Pancreas (tissue), 10 donors: ENCODE results near the gene CNOT1. TPM values are rescaled to one million over a fixed set of nuclear protein-coding genes. Genes with fewer than 3 reads are reported as not detected.

ENCODE experiments used
- ATAC-seq, 4 donors: fragments of 200-7000 bp; cut with Tn5 transposase; one replicate each; pipeline versions ENCODE4 v1.8.0 to v1.9.1; 2020; ENCODE audit warnings: mild to moderate bottlenecking in 4 of 4, moderate library complexity in 4 of 4
- DNase-seq, 6 donors: peaks; one replicate each; pipeline ENCODE4 v3.0.0-alpha.2; 2020
- FAIRE-seq: peaks from 2 replicates; lab custom pipeline; 2012; peaks lifted over from hg19 to GRCh38; lab: Jason Lieb, UNC
- H3K27ac ChIP-seq, 4 donors: fragments of 200-600 bp; sonication (generic); 1 replicate in 3 of 4; 2 replicates in 1 of 4; pipeline versions ENCODE4 v1.5.0 to v1.8.0; 2020
- H3K27me3 ChIP-seq, 4 donors: fragments of 200-600 bp; one replicate each; pipeline ENCODE4 v1.8.0; 2021
- H3K36me3 ChIP-seq, 3 donors: fragments of 200-600 bp; sonication (generic) in 1 of 3; one replicate each; pipeline versions ENCODE4 v1.5.0 to v1.8.0; 2020 to 2021
- H3K4me1 ChIP-seq, 3 donors: fragments of 200-600 bp; one replicate each; pipeline ENCODE4 v1.8.0; 2021
- H3K4me3 ChIP-seq, 4 donors: fragments of 200-600 bp; sonication (generic) in 2 of 4; one replicate each; pipeline versions ENCODE4 v1.5.0 to v1.8.0; 2020 to 2021
- H3K9me3 ChIP-seq, 4 donors: fragments of 200-600 bp; one replicate each; pipeline ENCODE4 v1.8.0; 2021
- WGBS, 2 donors: extraction: QIAGEN DNeasy Blood & Tissue Kit; methylation state at CpG; one replicate each; pipeline ENCODE4 v1.1.7; 2013; 5-methylcytosine and 5-hydroxymethylcytosine counted together
- intact Hi-C, 3 donors: fragments of 100-400 bp; cut with DNase I; formaldehyde crosslinking; loops; one replicate each; pipeline versions ENCODE4 v1.11.1 to v1.14.2; 2022
- polyA plus RNA-seq, 2 donors: library from polyadenylated mRNA; stranded (reverse); fragments of 200-250 nt; gene quantifications; one replicate each; pipeline ENCODE4 v1.2.3, GENCODE V29; 2013
- total RNA-seq, 6 donors: library from RNA; stranded (reverse); fragmentation: NEBNext Ultra II Directional in 4 of 6; extraction: Animal tissue kit (Norgen Biotek cat#: 25700) in 4 of 6; gene quantifications; one replicate each; pipeline versions ENCODE4 v1.2.1 to v1.2.4, GENCODE V29; 2021 to 2023
- TF ChIP-seq, protein P1 (sequence below), 4 donors: fragments of 200-600 bp; sonication (generic) in 3 of 4; IDR thresholded peaks; one replicate each; pipeline versions ENCODE4 v1.5.0 to v1.8.0; 2021; ENCODE audit warnings: antibody characterized with exemption in 4 of 4
- donor health status: healthy with polysubstance abuse.
- donor health status: DM: no; HTN: no; CAD: no; lungs with moderate emphysema.
- donor health status: DM: no; HTN: no; CAD: no.
- donor health status: control.
- donor health status: control.
- donor health status: Bipolar disorder and iron deficiency.
- donor health status: DM: yes; HTN: yes; CAD: no.
- donor health status: DM: no; HTN: no; CAD: no.
- donor health status: DM: no; HTN: no; CAD: no.
- donor health status: DM: yes; HTN: yes; CAD: no.

CNOT1 gene
- total and polyA plus RNA-seq, 8 donors, result 24.3 to 84.4 (median 60.0) TPM

DNA sequence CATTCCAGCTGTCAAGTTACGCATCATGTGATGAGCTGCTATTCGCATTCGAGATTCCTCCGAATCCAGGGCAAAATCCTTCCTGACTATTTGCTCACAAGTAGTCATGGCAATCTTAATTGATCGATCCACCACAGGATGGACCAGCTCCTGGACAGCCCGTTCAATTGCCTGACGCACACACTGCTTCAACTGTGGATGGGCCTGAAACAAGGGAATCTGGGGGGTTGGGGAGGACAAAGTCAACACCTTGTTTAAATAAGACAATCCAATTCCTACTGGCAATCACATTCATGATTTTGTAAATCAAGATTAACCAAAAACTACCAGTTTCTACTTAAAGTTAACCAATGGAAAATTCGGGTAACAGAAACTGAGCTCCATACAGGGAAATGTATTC, 85.9 kb downstream of the CNOT1 start:
- intact Hi-C loops, result no loop called here
- no peak for ATAC-seq
- H3K36me3 ChIP-seq, result peaks cover 0 to 89% (median 43%) of the 10 kb centered on the region in 3 donors

DNA sequence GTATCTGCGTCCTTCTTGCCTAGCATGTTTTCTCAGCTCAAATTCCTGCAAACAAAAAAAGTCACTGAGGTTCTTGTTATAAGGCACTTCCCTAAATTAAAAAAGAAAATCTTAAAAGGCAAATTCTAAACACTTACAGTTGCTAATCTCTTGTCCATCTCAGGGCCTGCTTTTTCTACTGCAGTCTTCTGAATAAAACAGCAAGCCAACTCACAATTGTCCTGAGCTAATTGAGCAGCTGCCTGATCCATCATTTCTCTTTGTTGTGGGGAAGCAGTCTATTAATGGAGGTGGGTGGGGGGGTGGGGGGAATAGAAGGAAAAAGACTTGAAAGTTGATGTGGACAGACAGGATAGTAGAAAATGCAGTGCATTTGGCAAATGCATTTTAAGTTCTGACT, 87.3 kb downstream of the CNOT1 start:
- peaks cover 0 to 91% (median 54%) of the 10 kb centered on the region in 3 donors for H3K36me3 ChIP-seq
- WGBS, 2 donors, result 51% methylated on average over 1 of the region's 1 CpG
- DNase-seq (no peak), ATAC-seq (no peak), FAIRE-seq (no peak)
- H3K9me3 ChIP-seq, result no peaks in the 10 kb centered on the region
- no peak overlapping the region for H3K4me3 ChIP-seq
- no peak overlapping the region for H3K27ac ChIP-seq
- H3K4me1 ChIP-seq, result no peaks in the 10 kb centered on the region
- no peaks in the 10 kb centered on the region for H3K27me3 ChIP-seq
- TF ChIP-seq, protein P1, sequence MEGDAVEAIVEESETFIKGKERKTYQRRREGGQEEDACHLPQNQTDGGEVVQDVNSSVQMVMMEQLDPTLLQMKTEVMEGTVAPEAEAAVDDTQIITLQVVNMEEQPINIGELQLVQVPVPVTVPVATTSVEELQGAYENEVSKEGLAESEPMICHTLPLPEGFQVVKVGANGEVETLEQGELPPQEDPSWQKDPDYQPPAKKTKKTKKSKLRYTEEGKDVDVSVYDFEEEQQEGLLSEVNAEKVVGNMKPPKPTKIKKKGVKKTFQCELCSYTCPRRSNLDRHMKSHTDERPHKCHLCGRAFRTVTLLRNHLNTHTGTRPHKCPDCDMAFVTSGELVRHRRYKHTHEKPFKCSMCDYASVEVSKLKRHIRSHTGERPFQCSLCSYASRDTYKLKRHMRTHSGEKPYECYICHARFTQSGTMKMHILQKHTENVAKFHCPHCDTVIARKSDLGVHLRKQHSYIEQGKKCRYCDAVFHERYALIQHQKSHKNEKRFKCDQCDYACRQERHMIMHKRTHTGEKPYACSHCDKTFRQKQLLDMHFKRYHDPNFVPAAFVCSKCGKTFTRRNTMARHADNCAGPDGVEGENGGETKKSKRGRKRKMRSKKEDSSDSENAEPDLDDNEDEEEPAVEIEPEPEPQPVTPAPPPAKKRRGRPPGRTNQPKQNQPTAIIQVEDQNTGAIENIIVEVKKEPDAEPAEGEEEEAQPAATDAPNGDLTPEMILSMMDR (IDR thresholded peaks at IDR 0.05), result no peak
- intact Hi-C loops, result no loop called here

More for the DNA sequence above, 85.9 kb downstream of the CNOT1 start:
- DNase-seq (no peak), FAIRE-seq (no peak)
- TF ChIP-seq, protein P1 (IDR thresholded peaks at IDR 0.05), result no peak
- H3K4me3 ChIP-seq, result no peak overlapping the region
- WGBS, 2 donors, result 80 to 83% methylated on average over 8 of the region's 8 CpGs
- H3K4me1 ChIP-seq, result no peaks in the 10 kb centered on the region
- no peaks in the 10 kb centered on the region for H3K9me3 ChIP-seq
- no peaks in the 10 kb centered on the region for H3K27me3 ChIP-seq
- H3K27ac ChIP-seq, result no peak overlapping the region

DNA sequence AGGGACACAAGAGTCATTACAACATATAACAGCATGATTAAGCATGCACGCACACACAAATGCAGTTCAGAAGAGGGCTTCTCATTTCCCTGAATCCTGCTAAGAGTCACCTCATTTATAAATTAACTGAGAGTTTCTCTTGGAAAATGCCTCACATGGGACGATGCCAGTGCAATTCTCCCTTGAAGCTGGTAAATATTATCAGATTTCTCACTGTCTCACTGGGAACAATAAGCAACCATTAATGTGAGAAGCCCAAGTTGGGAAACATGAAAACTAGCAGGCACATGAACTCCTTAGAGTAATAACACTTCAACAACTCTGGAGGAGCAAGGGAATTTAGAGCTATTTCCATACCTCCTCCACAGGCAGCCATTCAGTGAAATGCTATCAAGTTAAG, 87.9 kb downstream of the CNOT1 start:
- H3K9me3 ChIP-seq, result no peaks in the 10 kb centered on the region
- intact Hi-C loops, result no loop called here
- peaks cover 0 to 92% (median 60%) of the 10 kb centered on the region in 3 donors for H3K36me3 ChIP-seq
- TF ChIP-seq, protein P1 (IDR thresholded peaks at IDR 0.05), result no peak
- FAIRE-seq, result no peak
- no peaks in the 10 kb centered on the region for H3K27me3 ChIP-seq
- no peak overlapping the region for H3K27ac ChIP-seq
- no peaks in the 10 kb centered on the region for H3K4me1 ChIP-seq
- no peak for ATAC-seq
- WGBS, 2 donors, result 81 to 89% methylated on average over 2 of the region's 2 CpGs
- DNase-seq, result no peak
- no peak overlapping the region for H3K4me3 ChIP-seq

DNA sequence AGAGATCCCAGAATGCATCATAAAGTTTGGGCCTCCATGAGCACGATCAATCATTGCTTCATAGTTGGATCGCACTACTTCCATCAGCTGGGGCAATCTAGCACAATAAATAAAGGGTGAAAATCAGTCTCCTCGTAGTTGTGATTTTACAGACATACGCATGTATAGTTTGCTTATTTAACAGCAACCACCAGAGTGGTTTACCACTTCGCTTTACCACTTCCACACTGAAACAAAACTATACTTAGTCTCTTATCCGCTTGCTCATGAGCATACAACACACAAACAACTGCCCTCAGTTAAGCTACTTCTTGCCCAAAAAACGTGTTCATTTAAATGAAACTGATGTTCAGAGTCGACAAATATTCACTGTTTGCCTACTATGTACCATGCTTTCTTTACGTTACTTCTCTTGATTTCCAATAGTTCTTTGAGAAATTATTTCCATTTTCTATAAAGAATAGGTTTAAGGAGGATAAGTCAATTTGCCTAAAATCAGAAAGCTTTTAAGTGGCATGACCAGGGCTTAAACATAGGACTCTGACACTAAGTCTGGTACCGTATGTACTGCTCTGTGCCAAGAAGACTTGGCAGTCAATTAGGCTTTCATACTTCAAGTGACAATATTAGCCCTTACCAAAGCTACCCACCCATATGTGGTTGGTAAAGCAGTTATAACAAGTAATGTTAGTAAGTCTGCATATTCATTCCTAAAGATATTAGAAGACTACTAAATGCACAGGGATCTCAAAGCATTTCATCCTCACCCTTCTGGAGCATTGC, 92.3 kb downstream of the CNOT1 start:
- ATAC-seq (no peak), DNase-seq (no peak), FAIRE-seq (no peak)
- TF ChIP-seq, protein P1 (IDR thresholded peaks at IDR 0.05), result no peak
- H3K4me3 ChIP-seq, result no peak overlapping the region
- intact Hi-C loops, result loop anchor here in 1 of 3 donors (10.0 kb wide), 1 partner anchor 47 kb away; no protein-coding TSS in a partner anchor
- H3K27me3 ChIP-seq, result no peaks in the 10 kb centered on the region
- peaks cover 0 to 12% (median 9%) of the 10 kb centered on the region in 3 donors for H3K4me1 ChIP-seq
- peaks cover 4 to 88% (median 52%) of the 10 kb centered on the region in 3 donors for H3K36me3 ChIP-seq
- H3K9me3 ChIP-seq, result no peaks in the 10 kb centered on the region
- WGBS, 2 donors, result 84 to 86% methylated on average over 10 of the region's 10 CpGs
- no peak overlapping the region for H3K27ac ChIP-seq

DNA sequence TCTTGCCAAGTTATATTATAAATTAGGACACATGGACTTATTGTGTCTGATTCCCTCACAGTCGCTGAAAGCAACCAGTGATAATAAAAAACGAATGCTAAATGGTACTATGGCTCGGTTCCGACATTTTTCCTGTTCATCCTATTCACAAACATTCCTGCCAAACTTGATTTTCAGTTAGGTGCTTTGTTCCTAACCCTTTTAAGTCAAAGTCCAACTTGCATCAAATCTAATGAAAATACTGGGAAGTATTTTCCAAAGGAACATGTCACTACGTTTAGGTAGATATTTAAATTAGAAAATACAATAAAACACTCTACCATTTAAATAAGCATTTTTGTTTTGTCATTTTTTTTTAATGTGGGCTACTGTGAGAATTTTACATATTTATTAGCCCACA, 93.3 kb downstream of the CNOT1 start:
- ATAC-seq (no peak), FAIRE-seq (no peak), DNase-seq (no peak)
- intact Hi-C loops, result loop anchor here in 1 of 3 donors (10.0 kb wide), 1 partner anchor 49 kb away; no protein-coding TSS in a partner anchor
- Histone ChIP-seq H3K4me1 (peaks cover 0 to 12% (median 9%) of the 10 kb centered on the region in 3 donors), H3K9me3 (no peaks in the 10 kb centered on the region), H3K4me3 (no peak overlapping the region), H3K36me3 (peaks cover 5 to 89% (median 59%) of the 10 kb centered on the region in 3 donors), H3K27ac (no peak overlapping the region), H3K27me3 (no peaks in the 10 kb centered on the region)
- TF ChIP-seq, protein P1 (IDR thresholded peaks at IDR 0.05), result no peak
- 39 to 50% methylated on average over 5 of the region's 5 CpGs for WGBS, 2 donors
